OCI-LY7 (cell line): ENCODE measurements around the gene SSBP4. TPM values are rescaled to one million over a fixed set of nuclear protein-coding genes. Genes with fewer than 3 reads are reported as not detected.

Source experiments
- BruUV-seq: library from RNA; stranded (reverse); fragments of 400-500 nt; replicated peaks from 2 replicates; lab custom pipeline; 2021; lab: Mats Ljungman, UMichigan
- CTCF ChIA-PET: fragments of 300-600 bp; sonication (Branson Sonifier 250); formaldehyde crosslinking; loops from one replicate; lab custom pipeline; 2022; ENCODE audit warnings: antibody characterized with exemption; ENCODE audit not compliant: unreplicated experiment; lab: Charles Lee
- POLR2A ChIA-PET: fragments of 300-600 bp; sonication (Branson Sonifier 250); formaldehyde crosslinking; loops from one replicate; lab custom pipeline; 2022; ENCODE audit warnings: antibody characterized with exemption; lab: Charles Lee
- DNase-seq: peaks from one replicate; pipeline ENCODE4 v3.0.0-alpha.2; 2015; ENCODE audit warnings: low spot score
- H2AFZ ChIP-seq: fragments of 200-600 bp; sonication (generic), shearing (Covaris generic); 2 replicates; pipeline ENCODE4 v1.6.1; 2014; ENCODE audit warnings: mild to moderate bottlenecking, antibody characterized with exemption, low read length, moderate library complexity
- H3K27ac ChIP-seq: fragments of 200-600 bp; sonication (generic); 2 replicates; pipeline ENCODE4 v1.5.1; 2014; ENCODE audit warnings: mixed run types, low read depth, mild to moderate bottlenecking, moderate library complexity, low read length, inconsistent platforms; ENCODE audit not compliant: poor library complexity, severe bottlenecking
- H3K36me3 ChIP-seq: fragments of 200-600 bp; sonication (generic); 2 replicates; pipeline ENCODE4 v1.6.1; 2014; ENCODE audit warnings: mild to moderate bottlenecking, antibody characterized with exemption, low read length, moderate library complexity, mixed read lengths; ENCODE audit not compliant: insufficient read depth
- H3K4me1 ChIP-seq: fragments of 200-600 bp; sonication (generic); 2 replicates; pipeline ENCODE4 v1.5.1; 2014; ENCODE audit warnings: mild to moderate bottlenecking, low read length; ENCODE audit not compliant: insufficient read depth, poor library complexity, severe bottlenecking
- H3K4me2 ChIP-seq: fragments of 200-600 bp; sonication (generic); 2 replicates; pipeline ENCODE4 v1.6.1; 2014; ENCODE audit warnings: mild to moderate bottlenecking, low read length
- H3K4me3 ChIP-seq: fragments of 200-600 bp; sonication (generic); 2 replicates; pipeline ENCODE4 v1.5.1; 2014; ENCODE audit warnings: mild to moderate bottlenecking, low read depth, low read length; ENCODE audit not compliant: poor library complexity, severe bottlenecking
- H3K79me2 ChIP-seq: fragments of 200-600 bp; sonication (generic); 2 replicates; pipeline ENCODE4 v1.6.1; 2016; ENCODE audit warnings: low read depth, mild to moderate bottlenecking, low read length, moderate library complexity, mixed read lengths; ENCODE audit not compliant: insufficient read depth
- H3K9me2 ChIP-seq: fragments of 200-600 bp; sonication (generic); 2 replicates; pipeline ENCODE4 v1.6.1; 2016; ENCODE audit warnings: mild to moderate bottlenecking, low read length, mixed read lengths; ENCODE audit not compliant: insufficient read depth
- H3K9me3 ChIP-seq: fragments of 200-600 bp; sonication (generic); 2 replicates; pipeline ENCODE4 v1.6.1; 2014; ENCODE audit warnings: mild to moderate bottlenecking, mixed run types, low read length, mixed read lengths
- H4K20me1 ChIP-seq: fragments of 200-600 bp; sonication (generic); 2 replicates; pipeline ENCODE4 v1.6.1; 2014; ENCODE audit warnings: mild to moderate bottlenecking, antibody characterized with exemption, low read length, moderate library complexity, mixed read lengths; ENCODE audit not compliant: insufficient read depth
- EZH2phosphoT487 ChIP-seq: fragments of 200-600 bp; sonication (generic); IDR thresholded peaks from 2 replicates; pipeline ENCODE4 v1.6.1; 2018; ENCODE audit warnings: low read depth, borderline replicate concordance, mild to moderate bottlenecking, mixed run types, antibody characterized with exemption, low read length, moderate library complexity, mixed read lengths
- intact Hi-C: fragments of 100-400 bp; cut with micrococcal nuclease; formaldehyde crosslinking; loops from one replicate; pipeline ENCODE4 v1.10.0; 2022; ENCODE audit not compliant: unreplicated experiment
- total RNA-seq, 2 experiments: library from RNA; depleted of rRNA in 1 of 2; stranded (reverse); fragments of >200 nt in 1 of 2; shearing (Covaris generic) in 1 of 2; gene quantifications; 2 replicates each; pipeline ENCODE4 v1.2.3, GENCODE V29; 2014 to 2022
- TF ChIP-seq, protein P1 (sequence below): fragments of 200-600 bp; sonication (generic); conservative IDR thresholded peaks from 2 replicates; pipeline ENCODE4 v1.5.1; 2014; ENCODE audit warnings: mild to moderate bottlenecking, antibody characterized with exemption, low read length, moderate library complexity, mixed read lengths

SSBP4 gene
- total RNA-seq, 2 experiments from 2014 or later = 92.9 to 117 TPM

DNA sequence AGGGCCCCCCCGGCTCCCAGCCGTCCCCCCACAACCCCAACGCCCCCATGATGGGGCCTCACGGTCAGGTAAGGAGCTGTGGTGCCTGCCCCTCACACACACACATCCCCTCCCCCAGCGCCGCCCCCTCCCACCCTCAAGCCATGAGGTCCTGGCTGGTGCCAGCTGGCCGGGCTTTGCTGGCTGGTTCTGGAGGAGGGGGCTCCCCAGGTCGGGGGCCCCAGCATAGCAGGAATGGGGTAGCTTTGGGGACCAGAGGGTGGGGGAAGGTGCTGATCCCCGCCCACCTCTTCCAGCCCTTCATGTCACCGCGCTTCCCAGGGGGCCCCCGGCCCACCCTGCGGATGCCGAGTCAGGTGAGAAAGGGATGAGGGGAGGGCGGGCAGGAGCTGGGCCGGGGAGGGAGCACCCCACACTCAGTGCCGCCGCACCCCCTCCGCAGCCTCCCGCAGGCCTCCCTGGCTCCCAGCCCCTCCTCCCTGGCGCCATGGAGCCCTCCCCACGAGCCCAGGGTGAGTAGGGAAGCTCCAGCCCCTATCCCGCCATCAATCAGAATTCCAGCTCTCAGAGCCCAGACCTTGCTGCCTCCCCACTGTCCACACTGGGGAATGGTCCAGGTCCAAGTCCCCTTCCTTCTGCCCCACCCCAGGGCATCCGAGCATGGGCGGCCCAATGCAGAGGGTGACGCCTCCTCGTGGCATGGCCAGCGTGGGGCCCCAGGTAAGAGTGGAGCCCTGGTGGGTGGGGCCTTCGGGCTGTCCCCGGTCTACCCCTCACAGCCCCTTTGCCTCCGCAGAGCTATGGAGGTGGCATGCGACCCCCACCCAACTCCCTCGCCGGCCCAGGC, 12.4 kb downstream of the SSBP4 start:
- no TSS peak for BruUV-seq

DNA sequence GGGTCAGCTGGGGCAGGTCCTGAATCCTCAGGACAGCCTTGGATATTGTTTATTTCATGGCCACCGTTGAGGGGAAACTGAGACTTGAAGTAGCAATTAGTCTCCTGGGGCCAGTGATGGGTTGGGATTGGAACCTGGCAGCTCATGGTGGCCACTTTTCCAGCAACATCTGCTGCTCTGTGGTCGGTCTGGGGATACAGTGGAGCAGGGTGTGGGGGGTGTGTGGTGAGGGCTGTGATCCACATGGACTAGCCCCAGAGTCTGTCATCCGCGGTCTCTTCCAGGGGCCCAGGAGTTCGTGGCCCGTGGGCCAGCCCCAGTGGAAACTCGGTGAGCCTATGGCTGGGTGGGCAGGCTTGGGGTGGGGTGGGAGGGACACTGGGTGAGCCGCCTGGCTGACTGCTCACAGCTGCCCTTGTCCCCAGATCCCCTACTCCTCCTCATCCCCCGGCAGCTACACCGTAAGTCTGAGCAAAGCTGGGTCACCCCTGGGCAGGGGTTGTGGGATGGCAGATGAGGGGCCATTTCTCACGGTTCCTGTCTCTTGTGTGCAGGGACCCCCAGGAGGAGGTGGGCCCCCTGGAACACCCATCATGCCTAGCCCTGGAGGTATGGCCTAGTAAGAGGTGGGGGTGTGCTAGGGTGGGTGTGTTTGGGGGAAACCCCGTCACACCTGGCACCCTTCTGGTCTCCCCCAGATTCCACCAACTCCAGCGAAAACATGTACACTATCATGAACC, 13.2 kb downstream of the SSBP4 start:
- BruUV-seq = no TSS peak
- H3K9me2 ChIP-seq = no peaks in the 10 kb centered on the region
- POLR2A ChIA-PET = interaction anchor here (0.6 kb wide), 2 partner anchors 89 to 399 kb away, joined by 3 to 5 read pairs; partner anchors contain the start of gene ELL
- peak overlapping the region; percentile 56 for H3K4me2 ChIP-seq
- CTCF ChIA-PET = no interaction called here
- H3K27ac ChIP-seq = no peak overlapping the region
- H2AFZ ChIP-seq = no peak overlapping the region
- no peaks in the 10 kb centered on the region for H3K79me2 ChIP-seq
- H3K4me1 ChIP-seq = peaks cover 37% of the 10 kb centered on the region
- no peaks in the 10 kb centered on the region for H3K36me3 ChIP-seq
- no peaks in the 10 kb centered on the region for H4K20me1 ChIP-seq
- H3K4me3 ChIP-seq = no peak overlapping the region
- intact Hi-C loops = no loop called here
- no peaks in the 10 kb centered on the region for H3K9me3 ChIP-seq
- TF ChIP-seq EZH2phosphoT487 = no peak
- TF ChIP-seq, protein P1, sequence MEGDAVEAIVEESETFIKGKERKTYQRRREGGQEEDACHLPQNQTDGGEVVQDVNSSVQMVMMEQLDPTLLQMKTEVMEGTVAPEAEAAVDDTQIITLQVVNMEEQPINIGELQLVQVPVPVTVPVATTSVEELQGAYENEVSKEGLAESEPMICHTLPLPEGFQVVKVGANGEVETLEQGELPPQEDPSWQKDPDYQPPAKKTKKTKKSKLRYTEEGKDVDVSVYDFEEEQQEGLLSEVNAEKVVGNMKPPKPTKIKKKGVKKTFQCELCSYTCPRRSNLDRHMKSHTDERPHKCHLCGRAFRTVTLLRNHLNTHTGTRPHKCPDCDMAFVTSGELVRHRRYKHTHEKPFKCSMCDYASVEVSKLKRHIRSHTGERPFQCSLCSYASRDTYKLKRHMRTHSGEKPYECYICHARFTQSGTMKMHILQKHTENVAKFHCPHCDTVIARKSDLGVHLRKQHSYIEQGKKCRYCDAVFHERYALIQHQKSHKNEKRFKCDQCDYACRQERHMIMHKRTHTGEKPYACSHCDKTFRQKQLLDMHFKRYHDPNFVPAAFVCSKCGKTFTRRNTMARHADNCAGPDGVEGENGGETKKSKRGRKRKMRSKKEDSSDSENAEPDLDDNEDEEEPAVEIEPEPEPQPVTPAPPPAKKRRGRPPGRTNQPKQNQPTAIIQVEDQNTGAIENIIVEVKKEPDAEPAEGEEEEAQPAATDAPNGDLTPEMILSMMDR = no peak
- DNase-seq = no peak

More for the DNA sequence above, 12.4 kb downstream of the SSBP4 start:
- H3K4me1 ChIP-seq = peaks cover 30% of the 10 kb centered on the region
- H3K27ac ChIP-seq = no peak overlapping the region
- H4K20me1 ChIP-seq = no peaks in the 10 kb centered on the region
- no peak for DNase-seq
- H3K9me3 ChIP-seq = no peaks in the 10 kb centered on the region
- H3K36me3 ChIP-seq = no peaks in the 10 kb centered on the region
- no peaks in the 10 kb centered on the region for H3K79me2 ChIP-seq
- intact Hi-C loops = no loop called here
- no peak overlapping the region for H3K4me2 ChIP-seq
- H3K4me3 ChIP-seq = no peak overlapping the region
- TF ChIP-seq, protein P1 = no peak
- no peak for TF ChIP-seq EZH2phosphoT487
- no peaks in the 10 kb centered on the region for H3K9me2 ChIP-seq
- CTCF ChIA-PET = interaction anchor here (0.6 kb wide), 1 partner anchor 96 kb away, joined by 3 read pairs; no protein-coding TSS in a partner anchor
- POLR2A ChIA-PET = interaction anchor here (0.6 to 0.7 kb wide), 3 partner anchors 11 to 398 kb away, joined by 3 to 5 read pairs (median 4); partner anchors contain the start of gene ELL
- H2AFZ ChIP-seq = no peak overlapping the region
